Left renal cortex interstitium (tissue), 4 donors: ENCODE measurements around the gene RABL3. TPM values are rescaled to one million over a fixed set of nuclear protein-coding genes. Genes with fewer than 3 reads are reported as not detected.
"Not testable (repeated sequence)": the region's sequence is repeated elsewhere in the genome, so short reads cannot be mapped to it uniquely, and the experiment has no call there.

ENCODE experiments used
- DNase-seq, 4 donors: peaks; one replicate each; pipeline ENCODE4 v3.0.0-alpha.2; 2013; ENCODE audit warnings: low read depth in 4 of 4, low spot score in 2 of 4, missing footprints in 1 of 4
- polyA plus RNA-seq, 4 donors: library from polyadenylated mRNA; unstranded; fragments of 120-200 nt; gene quantifications; one replicate each; pipeline ENCODE4 v1.2.1, GENCODE V29; 2013; ENCODE audit not compliant: insufficient read length in 4 of 4

Gene RABL3
- polyA plus RNA-seq, 4 donors: 21.9 to 31.5 (median 29.8) TPM

GRCh38 chr3:120649830-120650233 is 92.5 kb downstream of the RABL3 start:
- DNase-seq: no peak

- no peak for DNase-seq
Measured at GRCh38 chr3:120648290-120648689, 94.0 kb downstream of the RABL3 start.

DNA sequence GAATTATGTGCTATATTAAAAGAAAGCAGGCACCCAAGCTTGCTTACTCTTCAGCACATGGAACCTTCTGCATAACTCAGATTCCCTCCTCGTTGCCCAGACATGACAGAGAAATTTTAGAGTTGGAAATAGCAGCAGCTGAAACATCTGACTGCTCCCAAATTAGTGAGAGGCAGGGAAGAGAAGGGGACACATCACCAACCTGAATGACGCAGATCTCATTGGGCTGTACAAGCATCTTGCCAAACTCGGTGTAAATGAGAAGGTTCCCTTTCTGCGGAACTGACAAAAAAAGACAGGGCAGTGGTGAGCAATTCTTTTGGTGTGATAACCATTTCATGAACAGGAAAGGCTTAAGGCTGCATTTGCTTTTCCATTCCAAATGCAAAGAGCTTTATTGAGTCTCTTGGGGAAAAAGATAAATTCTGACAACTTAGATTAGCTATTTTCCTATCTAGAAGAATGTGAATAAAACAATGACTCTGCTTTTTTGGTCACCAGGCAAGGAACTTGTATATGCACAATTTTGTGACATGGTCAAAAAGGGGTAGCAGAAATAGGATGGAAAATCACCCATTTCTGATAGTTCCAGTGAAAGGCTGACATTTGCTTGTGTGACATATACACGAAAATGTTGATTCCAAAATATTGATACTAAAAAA is 95.4 kb downstream of the RABL3 start:
- DNase-seq: no peak

- DNase-seq: no peak
Measured at GRCh38 chr3:120645083-120645845, 97.1 kb downstream of the RABL3 start.

DNA sequence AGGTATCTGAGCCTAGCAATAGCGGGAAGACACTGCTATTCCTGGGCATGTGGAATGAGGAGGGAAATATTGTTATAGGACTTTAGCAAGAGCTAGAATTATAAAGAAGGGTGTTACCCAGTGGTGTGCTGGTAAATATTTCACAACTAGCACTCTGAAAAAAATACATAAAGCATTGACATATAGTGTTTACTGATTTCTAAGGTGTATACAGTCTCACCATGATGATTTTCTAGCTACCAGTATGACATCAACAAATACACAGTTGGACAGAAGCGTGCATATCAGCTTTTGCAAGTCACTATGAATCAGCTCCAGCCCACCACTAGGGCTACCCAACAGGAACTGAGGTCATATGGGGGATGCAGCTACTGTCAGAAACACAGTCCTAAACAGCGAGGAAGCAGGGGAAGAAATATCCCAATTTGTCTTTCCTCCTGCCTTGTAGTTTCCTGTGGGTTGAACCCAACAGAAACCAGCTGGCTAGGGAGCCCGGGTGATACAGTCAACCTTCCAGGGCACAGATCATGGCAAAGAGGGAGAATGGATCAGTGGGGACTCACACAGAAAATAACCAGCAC is 99.9 kb downstream of the RABL3 start:
- DNase-seq: no peak

GRCh38 chr3:120641696-120642246 is 100.5 kb downstream of the RABL3 start:
- DNase-seq: no peak

- DNase-seq: no peak
Measured at GRCh38 chr3:120640231-120640630, 102.1 kb downstream of the RABL3 start.

DNA sequence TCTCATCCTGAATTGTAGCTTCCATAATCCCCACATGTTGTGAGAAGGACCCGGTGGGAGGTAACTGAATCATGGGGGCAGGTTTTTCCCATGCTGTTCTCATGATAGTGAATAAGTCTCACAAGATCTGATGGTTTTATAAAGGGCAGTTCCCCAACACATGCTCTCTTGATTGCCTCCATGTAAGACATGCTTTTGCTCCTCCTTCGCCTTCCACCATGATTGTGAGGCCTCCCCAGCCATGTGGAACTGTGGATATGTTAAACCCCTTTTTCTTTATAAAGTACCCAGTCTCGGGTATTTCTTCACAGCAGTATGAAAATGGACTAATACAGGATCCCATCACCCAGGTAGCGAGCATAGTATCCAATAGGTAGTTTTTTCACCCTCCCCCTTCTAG is 103.5 kb downstream of the RABL3 start:
- DNase-seq: not testable (repeated sequence)

DNA sequence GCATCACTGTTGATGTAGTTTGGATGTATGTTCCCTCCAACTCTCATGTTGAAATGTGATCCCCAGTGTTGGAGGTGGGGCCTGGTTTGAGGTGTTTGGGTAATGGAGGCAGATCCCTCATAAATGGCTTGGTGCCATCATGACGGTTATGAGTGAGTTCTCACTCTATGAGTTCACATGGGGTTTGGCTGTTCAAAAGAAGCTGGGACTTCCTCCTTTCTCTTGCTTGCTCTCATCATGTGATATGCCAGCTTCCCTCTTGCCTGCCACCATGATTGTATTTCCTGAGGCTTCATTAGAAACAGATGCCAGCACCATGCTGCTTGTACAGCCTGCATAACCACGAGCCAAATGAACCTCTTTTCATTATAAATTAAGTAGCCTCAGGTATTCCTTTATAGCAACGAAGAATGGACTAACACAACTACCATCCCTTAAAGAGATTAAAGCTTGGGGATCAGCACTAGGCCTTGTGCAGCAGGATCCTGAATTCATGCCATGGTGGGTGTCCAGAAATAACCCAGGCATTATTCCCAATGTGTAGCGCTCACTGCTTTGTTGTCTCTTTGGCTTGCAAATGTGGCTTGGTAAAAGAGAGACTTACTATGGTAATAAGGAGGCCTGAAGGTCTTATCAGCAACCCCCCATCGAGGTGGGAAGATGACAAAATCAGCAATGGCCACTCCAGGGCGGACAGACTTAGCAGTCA is 104.3 kb downstream of the RABL3 start:
- no peak for DNase-seq

- DNase-seq: no peak
Measured at GRCh38 chr3:120636795-120637401, 105.4 kb downstream of the RABL3 start.

Other genes starting within 250 kb of the RABL3 start
- 100 to 1,000 TPM; 186 to 249 (median 208) TPM for gene NDUFB4, start 146.2 kb downstream of the RABL3 start, polyA plus RNA-seq
- 10 to 100 TPM; 48.3 to 91.7 (median 77.7) TPM for gene HGD, start 60.3 kb downstream of the RABL3 start, polyA plus RNA-seq
- gene GTF2E1, start 228 bp upstream of the RABL3 start, polyA plus RNA-seq: 10 to 100 TPM; 13.8 to 18.4 (median 15.1) TPM
- gene STXBP5L, start 165.7 kb upstream of the RABL3 start, polyA plus RNA-seq: under 1 TPM; 0.17 to 0.22 (median 0.21) TPM